ENCODE measurements around the gene SCGB1D1.

GRCh38 chr11:62208785-62209144, 18.7 kb downstream of the SCGB1D1 start:
- TF ChIP-seq CTCF (IDR thresholded peaks at IDR 0.05): no peak
- no peak for TF ChIP-seq POLR2AphosphoS5 (IDR thresholded peaks at IDR 0.05)
